ENCODE data around the gene SNX19. TPM values are rescaled to one million over a fixed set of nuclear protein-coding genes. Genes with fewer than 3 reads are reported as not detected.

SNX19 gene
- total and polyA plus RNA-seq, 2 experiments from 2014 or later, result 5.2 to 30.0 TPM

- no peak overlapping the region for H2AFZ ChIP-seq
- Mint-ChIP-seq H3K4me3 (no peak overlapping the region), H3K27ac (no peak overlapping the region), H3K4me1 (peaks cover 21% of the 10 kb centered on the region), H3K27me3 (ENCODE audit: insufficient read depth, low read depth, poor library complexity) (no peaks in the 10 kb centered on the region), H3K9me3 (no peaks in the 10 kb centered on the region), H3K36me3 (ENCODE audit: low read depth) (peaks cover 10% of the 10 kb centered on the region; the same call in 2 of the 3 replicates)
- no peak overlapping the region for H3K4me3 ChIP-seq
- no peaks in the 10 kb centered on the region for H3K27me3 ChIP-seq (ENCODE audit: insufficient read depth)
- ATAC-seq (no peak), DNase-seq (ENCODE audit: low spot score) (no peak)
- no peak overlapping the region for H3K4me2 ChIP-seq
- H3K4me1 ChIP-seq (ENCODE audit: insufficient read depth), result peaks cover 16% of the 10 kb centered on the region; the same call in 1 of the 2 replicates
- H3F3A ChIP-seq (replicated peaks; ENCODE audit: low read depth), result no peaks in the 10 kb centered on the region
- H3K36me3 ChIP-seq (ENCODE audit: insufficient read depth), result peaks cover 3% of the 10 kb centered on the region; the same call in 1 of the 2 replicates
- H3K9me2 ChIP-seq (ENCODE audit: insufficient read depth), result no peaks in the 10 kb centered on the region
- no peak overlapping the region for H3K27ac ChIP-seq (ENCODE audit: low read depth)
- no peak for TF ChIP-seq EZH2phosphoT487 (IDR thresholded peaks at IDR 0.05; ENCODE audit: unreplicated experiment)
- no peak for TF ChIP-seq ZNF331 (CRISPR knock-in tag; IDR thresholded peaks at IDR 0.05; ENCODE audit: low read depth)
- 0 out of 2 replicates have a peak, but pooled peaks cover 4% of the 10 kb centered on the region for H4K20me1 ChIP-seq (replicated peaks; ENCODE audit: insufficient read depth)
- no peaks in the 10 kb centered on the region for H3K79me2 ChIP-seq (replicated peaks; ENCODE audit: insufficient read depth)
Measured at GRCh38 chr11:130890039-130890745, 26.1 kb downstream of the SNX19 start.

GRCh38 chr11:130888790-130889189 is 27.5 kb downstream of the SNX19 start:
- H3K4me3 ChIP-seq, result no peak overlapping the region
- no peaks in the 10 kb centered on the region for H3K27me3 Mint-ChIP-seq (ENCODE audit: insufficient read depth, low read depth, poor library complexity)
- H3K36me3 Mint-ChIP-seq (ENCODE audit: low read depth), result peaks cover 10% of the 10 kb centered on the region; the same call in 2 of the 3 replicates
- no peak overlapping the region for H3K4me3 Mint-ChIP-seq
- H3F3A ChIP-seq (replicated peaks; ENCODE audit: low read depth), result no peaks in the 10 kb centered on the region
- H3K9me3 Mint-ChIP-seq, result no peaks in the 10 kb centered on the region
- 0 out of 2 replicates have a peak, but pooled peaks cover 1% of the 10 kb centered on the region for H4K20me1 ChIP-seq (replicated peaks; ENCODE audit: insufficient read depth)
- no peaks in the 10 kb centered on the region for H3K27me3 ChIP-seq (ENCODE audit: insufficient read depth)
- H3K9me2 ChIP-seq (ENCODE audit: insufficient read depth), result no peaks in the 10 kb centered on the region
- H3K4me1 ChIP-seq (ENCODE audit: insufficient read depth), result peaks cover 16% of the 10 kb centered on the region; the same call in 1 of the 2 replicates
- peaks cover 18% of the 10 kb centered on the region for H3K4me1 Mint-ChIP-seq
- TF ChIP-seq EZH2 (IDR thresholded peaks at IDR 0.05; ENCODE audit: low read depth, unreplicated experiment) (no peak), ZNF462 (CRISPR knock-in tag; IDR thresholded peaks at IDR 0.05) (no peak), CTCF (conservative IDR thresholded peaks at IDR 0.05; ENCODE audit: low read depth in 2 of 2) (no peak), ZNF114 (CRISPR knock-in tag; IDR thresholded peaks at IDR 0.05) (no peak), ETS1 (IDR thresholded peaks at IDR 0.05) (no peak), STAT1 (IDR thresholded peaks at IDR 0.05; ENCODE audit: unreplicated experiment) (no peak), EZH2phosphoT487 (IDR thresholded peaks at IDR 0.05; ENCODE audit: unreplicated experiment) (no peak)
- no peaks in the 10 kb centered on the region for H3K79me2 ChIP-seq (replicated peaks; ENCODE audit: insufficient read depth)
- H3K27ac ChIP-seq (ENCODE audit: low read depth), result no peak overlapping the region
- H2AFZ ChIP-seq, result no peak overlapping the region
- no peak for ATAC-seq
- no peak overlapping the region for H3K27ac Mint-ChIP-seq
- H3K36me3 ChIP-seq (ENCODE audit: insufficient read depth), result peaks cover 3% of the 10 kb centered on the region; the same call in 1 of the 2 replicates
- no peak overlapping the region for H3K4me2 ChIP-seq
- DNase-seq (ENCODE audit: low spot score), result no peak

Data from GM23338 (cell line).